SKM-1 (cell line): ENCODE data around the gene EVI2B.
"Not testable (repeated sequence)": the region's sequence is repeated elsewhere in the genome, so short reads cannot be mapped to it uniquely, and the experiment has no call there.

Experiments used
- DNase-seq: peaks from one replicate; lab custom pipeline; 2025; ENCODE audit not compliant: unreplicated experiment; lab: John Stamatoyannopoulos, UW

The EVI2B gene, protein sequence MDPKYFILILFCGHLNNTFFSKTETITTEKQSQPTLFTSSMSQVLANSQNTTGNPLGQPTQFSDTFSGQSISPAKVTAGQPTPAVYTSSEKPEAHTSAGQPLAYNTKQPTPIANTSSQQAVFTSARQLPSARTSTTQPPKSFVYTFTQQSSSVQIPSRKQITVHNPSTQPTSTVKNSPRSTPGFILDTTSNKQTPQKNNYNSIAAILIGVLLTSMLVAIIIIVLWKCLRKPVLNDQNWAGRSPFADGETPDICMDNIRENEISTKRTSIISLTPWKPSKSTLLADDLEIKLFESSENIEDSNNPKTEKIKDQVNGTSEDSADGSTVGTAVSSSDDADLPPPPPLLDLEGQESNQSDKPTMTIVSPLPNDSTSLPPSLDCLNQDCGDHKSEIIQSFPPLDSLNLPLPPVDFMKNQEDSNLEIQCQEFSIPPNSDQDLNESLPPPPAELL

DNA sequence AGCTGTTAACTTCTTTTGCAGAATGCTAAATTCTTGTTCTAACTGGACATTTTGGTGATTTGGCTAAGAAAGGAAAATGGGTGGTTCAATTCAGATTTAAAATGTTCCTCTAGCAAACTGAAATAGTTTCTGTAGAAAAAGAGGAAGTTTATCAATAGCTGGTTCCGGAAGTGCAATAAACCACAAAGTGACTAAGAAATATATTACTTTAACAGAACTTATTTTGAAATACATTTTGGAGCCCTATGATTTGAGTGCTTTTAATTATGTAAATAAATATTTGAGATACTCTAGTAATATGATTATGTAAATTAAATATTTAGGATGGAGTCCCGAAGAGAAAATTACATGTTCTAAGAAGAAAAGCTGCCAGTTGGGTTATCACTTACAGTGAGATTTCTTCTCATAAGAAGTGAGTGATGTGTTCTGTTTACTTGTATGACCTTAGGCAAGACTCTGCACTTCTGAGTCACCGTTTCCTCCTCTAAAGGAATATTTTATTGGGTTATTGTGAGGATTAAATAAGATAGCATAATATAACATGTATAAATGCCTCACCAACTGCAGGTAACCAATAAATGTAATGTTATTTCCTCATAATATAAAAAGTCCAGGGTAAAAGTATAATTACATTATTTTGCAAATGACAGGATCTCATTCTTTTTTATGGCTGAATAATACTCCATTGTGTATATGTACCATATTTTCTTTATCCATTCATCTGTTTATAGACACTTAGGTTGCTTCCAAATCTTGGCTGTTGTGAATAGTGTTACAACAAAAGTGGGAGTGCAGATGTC is at the start of gene EVI2B:
EVI2B (minus strand) TSS at position 73 of the 800 bp plus-strand sequence. CDS start 8,445 bp downstream, outside the sequence.
- DNase-seq: peak; percentile 95

DNA sequence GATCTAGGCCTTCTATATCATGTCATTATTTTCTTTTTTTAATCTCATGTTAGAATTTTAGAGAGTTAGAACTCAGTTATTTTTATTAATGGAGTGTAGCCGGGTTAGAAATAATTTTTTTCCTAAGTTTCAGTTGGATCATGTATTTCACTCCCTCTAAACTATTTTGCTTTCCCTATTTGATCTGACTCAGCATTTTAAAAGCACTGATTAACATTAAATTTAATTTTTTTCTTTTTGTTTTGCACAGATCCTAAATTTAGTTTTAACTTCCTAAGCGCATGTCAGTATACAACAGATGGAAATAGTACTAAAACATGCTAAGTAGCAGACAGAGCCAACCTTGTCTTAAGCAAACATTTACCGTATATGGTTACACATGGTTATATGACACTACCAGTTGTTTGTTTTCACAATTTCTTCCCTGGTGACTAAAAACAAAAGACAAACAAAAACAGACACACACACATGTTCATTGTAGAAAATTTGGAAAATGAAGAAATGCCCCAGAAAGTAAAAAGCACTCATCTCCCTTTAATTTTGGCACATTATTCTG is 44.1 kb upstream of the EVI2B start:
- no peak for DNase-seq

DNA sequence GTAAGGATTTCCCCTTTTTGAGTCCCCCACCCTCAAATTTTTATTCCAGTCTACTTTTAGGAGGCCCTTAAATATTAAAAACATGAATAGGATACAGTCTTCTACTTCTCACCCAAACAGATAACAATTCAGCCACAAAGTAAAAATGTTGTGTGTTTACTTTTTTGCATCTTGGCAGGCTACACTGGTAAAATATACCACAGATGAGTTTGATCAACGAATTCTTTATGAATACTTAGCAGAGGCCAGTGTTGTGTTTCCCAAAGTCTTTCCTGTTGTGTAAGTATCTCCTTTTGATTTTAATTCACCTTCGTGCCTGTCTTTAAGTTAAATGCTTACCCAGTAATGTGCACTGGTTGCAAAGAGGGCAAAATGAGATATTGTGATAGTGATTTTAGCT is 43.2 kb upstream of the EVI2B start:
- no peak for DNase-seq

DNA sequence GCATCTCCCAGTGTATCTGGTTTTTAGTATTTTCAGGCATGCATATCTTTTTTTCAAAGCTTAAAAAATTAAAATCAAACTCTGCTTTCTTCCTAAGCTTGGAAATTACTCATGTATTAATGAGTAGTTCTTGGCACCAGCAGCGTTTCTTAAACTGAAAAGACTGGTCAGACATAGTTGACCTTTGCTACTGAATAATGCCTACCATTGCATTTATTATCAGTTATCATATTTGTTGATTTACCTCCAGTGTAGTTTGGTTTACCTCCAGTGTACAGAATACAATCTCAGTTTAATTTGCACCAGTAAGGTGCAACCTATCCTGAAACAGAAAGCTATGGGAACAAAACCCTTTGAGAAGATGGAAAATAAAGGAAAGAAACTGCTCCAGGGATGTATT is 42.1 kb upstream of the EVI2B start:
- DNase-seq: no peak

DNA sequence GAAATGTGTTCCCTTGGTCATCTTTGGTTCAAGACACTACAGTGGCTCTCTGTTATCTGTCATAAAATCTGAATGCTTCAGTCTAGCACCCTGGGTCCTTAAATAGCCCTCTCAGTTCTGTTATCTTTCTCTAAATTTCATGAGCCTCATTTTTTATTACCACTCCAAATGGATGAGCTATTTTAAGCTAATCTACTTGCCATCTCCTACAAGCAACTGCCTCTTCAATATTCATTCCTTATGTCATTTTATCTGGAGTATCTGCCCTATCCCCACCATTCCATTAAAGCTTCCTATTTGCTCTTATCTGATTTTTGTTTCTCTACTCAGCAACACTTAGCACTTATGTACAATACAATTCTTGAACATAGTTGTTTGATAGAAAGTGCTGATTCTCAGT is 35.6 kb upstream of the EVI2B start:
- no peak for DNase-seq

DNA sequence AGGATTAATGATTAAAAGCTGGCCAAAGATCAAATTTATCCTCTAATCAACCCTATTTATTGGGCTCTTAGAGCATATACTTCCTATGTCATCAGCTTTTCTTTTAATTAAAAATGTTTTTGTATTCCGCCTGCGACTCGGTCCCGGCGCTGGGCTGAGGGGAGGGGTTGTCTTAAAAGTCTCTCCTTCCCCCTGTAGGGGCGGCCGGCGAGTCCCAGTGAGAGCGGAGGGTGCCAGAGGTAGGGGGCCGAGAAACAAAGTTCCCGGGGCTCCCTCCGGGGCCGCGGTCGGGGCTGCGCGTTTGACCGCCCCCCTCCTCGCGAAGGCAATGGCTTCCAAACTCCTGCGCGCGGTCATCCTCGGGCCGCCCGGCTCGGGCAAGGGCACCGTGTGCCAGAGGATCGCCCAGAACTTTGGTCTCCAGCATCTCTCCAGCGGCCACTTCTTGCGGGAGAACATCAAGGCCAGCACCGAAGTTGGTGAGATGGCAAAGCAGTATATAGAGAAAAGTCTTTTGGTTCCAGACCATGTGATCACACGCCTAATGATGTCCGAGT is 31.4 kb upstream of the EVI2B start:
- DNase-seq: not testable (repeated sequence)

DNA sequence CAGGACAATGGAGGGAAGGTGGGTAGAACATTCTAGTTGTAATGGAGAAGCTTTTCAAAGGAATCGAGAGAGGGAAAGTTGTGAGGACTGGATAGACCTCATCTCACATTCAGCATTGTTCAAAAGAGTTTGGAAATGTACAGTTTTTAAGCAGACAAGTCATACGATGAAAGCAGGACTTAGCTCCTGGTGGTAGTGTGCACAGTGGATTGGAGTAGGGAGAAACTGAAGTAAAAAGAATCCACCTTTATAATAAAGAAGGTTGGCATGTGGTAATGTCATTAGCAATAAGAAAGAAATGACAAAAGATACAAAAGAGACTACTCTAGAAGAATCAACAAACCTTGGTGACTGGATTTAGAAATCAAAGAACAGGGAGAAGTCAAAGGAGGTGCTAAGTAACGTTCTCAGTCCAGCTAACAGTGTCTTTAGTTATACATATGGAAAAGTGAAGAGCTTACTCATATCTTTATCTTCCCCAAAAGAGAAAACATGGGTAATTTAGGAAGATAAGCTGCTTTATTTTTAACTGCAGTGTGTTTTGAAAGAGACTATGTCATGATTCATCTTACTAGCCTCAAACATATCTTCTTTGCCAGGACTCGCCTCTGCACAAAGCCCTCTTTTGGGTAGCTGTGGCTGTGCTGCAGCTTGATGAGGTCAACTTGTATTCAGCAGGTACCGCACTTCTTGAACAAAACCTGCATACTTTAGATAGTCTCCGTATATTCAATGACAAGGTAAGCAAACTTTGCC is 26.2 kb upstream of the EVI2B start:
- no peak for DNase-seq

DNA sequence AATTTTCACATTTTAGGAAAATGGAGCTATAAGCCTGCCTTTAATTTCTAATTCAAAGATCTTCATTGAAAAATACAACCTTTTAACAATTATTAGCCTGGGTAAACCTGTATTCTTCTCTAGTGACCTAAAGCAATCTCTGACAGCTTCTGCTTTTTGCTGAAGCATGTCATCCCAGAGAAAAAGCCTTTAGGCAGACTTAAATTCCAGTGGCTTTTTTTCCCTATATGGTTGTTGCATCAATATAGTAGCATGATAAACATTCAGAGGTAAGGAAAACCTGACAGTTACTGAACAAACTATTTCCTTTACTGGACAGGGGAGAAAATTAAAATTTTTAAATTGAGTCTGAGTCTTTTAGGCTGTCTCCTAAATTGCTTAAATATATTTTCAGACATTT is 15.4 kb upstream of the EVI2B start:
- DNase-seq: no peak

DNA sequence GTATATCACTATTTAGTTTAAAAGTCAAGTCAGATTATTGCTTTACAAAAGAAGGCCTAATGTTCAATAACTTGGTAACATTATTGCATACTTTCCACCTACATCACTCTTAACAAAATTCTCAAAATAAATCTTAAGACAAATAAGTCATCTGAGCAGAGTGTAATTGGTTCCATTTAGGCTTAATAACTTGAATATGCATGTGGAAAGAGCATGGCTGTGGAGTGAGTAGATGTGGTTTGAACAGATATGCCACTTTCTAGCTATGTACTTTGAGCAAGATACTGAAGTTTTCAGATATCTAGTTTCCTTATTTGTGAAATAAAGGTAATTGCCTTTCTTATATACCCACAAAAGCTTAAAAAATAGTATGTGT is 14.3 kb upstream of the EVI2B start:
- DNase-seq: no peak

DNA sequence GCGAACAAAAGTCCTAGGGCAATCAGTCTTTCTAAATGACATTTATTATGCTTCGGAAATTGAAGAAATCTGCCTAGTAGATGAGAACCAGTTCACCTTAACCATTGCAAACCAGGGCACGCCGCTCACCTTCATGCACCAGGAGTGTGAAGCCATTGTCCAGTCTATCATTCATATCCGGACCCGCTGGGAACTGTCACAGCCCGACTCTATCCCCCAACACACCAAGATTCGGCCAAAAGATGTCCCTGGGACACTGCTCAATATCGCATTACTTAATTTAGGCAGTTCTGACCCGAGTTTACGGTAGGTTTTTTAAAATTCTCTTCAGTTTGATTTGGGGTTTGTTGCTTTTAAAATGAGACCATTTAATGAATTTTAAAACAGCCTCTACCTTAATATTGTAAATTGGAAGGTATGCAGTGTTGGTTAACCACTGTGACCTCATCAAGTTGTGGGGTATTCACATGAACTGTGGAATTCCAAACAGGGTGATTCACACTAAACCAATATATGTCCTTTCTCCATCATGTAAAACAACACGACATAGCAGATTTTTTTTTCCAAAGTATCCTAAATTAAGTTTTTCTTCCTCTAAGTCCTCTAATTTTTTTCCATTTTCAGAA is 13.8 kb upstream of the EVI2B start:
- DNase-seq: no peak

DNA sequence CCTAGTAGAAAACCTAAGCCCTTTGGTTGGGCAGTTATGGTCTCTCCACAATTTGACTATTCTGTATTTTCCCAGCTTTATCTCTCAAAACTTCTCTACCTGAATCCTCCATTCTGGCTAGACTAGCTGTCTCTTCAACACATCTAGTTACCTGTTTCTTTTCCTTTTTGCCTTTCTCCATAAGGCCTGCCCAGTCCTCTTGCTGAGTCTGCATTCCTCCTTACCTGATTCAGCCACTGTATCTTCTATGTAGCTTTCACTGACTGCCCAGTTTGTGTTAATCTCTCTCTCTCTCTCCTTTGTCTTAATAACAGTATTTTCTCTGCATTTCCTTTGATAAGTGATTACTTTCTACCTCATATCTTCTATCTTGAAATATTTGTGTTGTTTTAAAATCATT is 9.7 kb upstream of the EVI2B start:
- DNase-seq: no peak

DNA sequence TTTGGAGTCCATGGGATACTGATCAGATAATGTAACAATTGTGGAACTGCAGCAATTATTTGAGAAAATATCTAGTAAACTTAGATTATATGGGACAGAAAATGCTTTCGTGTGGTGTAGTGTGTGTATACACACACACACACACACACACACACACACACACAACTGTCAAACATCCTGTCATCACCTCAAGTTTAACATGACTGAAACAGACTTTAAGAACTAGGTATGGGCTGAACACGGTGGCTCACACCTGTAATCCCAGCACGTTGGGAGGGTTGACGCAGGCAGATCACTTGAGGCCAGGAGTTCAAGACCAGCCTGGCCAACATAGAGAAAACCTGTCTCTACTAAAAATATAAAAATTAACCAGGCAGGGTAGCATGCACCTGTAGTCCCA is 8.1 kb upstream of the EVI2B start:
- DNase-seq: no peak

DNA sequence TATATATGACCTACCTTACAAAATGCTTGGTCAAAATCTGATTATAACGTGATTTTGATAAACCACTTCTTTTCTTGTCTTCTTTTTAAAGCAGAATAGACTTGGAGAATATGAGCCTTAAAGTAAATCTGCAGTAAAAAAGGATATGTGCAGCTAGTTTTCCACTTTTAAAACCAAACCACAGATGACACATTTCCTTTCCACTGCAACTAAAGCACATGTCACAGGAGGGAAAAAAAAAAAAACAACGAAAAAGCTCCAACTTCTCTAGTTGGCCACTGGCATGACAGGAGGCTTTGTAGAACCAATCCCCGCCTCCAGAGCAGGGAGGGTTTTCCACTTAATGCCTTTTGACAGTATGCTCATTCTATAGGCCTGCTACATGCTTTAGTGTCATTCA is 7.6 kb upstream of the EVI2B start, which contains the start of gene EVI2A:
EVI2A (minus strand) TSS at position 142 of the 400 bp plus-strand sequence. CDS start 2,609 bp downstream, outside the sequence.
- DNase-seq: peak; percentile 70

DNA sequence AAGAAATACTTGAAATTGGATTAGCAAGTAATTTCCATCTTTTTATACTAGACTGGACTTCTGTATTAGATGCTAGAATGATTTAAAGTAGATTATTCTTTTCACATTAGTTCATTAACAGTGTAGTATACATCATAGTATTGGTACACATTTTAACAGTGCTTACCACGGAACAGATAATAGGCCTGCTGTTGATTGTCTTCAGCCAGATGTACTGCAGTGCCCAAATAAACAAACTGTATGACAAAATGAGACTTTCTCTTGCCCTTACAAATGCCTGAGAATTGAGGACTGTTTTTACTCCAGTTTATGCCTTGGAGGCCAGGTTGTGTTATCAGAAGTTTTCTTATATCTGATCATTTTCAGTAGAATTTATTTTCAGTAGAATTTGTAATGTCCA is 6.9 kb upstream of the EVI2B start:
- no peak for DNase-seq

DNA sequence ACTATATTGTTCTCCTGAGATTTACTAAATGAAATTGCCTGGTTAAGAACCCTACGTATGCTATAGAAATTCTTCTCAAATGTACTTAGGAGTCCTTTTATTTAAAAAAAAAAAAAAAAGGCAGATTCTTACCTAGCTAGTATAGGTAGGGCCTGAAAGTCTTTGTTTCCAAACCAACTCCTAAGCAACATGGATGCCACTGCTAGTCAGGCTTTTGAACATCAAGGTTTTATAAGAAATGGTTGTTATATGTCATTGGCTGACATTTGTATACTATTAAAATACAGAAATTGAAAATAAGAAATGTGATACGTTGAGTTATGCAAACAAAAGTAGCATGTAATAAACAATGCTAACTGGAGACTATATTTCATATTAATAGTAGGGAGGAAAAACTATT is 6.4 kb upstream of the EVI2B start:
- DNase-seq: no peak

DNA sequence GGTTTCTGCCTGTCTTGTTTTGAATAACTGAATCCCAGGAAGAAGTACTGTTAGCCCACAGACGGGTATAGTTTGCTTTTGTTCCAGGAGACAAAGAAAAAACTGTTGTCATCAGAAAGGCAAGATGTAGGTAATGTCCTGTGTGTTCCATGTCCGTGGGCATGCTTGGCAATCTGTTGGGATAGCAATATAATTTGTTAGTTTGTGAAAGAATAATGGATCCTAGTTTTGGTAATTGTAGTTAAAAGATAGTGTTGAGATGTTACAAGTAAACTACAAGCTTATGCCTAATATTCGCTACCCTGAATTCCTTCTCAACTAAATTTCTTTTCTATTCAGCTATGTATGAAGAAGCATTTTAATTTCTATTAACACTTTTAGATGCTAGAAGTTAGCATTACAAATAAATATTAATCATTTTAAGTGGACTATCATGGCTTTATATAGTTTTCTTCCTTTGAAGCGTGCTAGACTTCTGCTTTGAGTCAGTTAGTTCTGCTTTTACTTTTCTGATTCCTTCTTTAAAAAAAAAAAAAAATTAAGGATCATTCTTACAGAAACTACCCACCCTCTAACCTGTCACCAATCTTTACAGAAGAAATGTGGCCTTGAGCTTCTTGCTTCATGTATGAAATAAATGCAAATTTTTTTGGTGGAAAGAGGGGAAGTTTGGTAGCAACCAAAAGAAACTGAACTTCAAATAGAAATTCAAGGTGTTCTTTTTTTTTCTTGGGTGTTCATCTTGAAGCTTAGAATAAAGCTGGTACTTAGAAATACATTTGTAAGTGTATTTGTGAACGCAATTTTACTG is 5.2 kb upstream of the EVI2B start:
- peak; percentile 61 for DNase-seq

DNA sequence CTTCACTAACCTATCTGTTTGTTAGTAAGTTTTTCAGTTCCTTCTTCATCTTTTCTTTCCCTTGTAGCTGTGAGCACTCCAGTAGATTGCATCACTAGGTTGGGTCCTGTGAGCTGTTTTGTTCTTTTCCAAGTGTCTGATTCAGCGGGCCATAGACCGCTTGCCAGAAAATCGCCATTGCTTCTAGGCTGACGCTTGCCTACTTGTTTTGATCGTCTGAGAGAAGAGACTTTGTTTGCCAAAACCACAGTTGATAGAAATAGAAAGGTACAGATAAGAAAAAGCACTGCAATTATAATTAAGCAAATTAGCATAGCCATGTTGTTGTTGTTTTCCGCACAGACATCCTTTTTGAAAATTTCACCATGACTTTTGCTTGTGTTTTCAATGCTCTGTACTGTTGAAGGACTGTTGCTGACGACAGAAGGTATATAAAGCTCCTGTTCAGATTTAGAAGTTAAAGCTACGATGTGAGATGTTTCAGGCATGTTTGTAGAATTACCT is 4.5 kb upstream of the EVI2B start:
- DNase-seq: peak; percentile 46

DNA sequence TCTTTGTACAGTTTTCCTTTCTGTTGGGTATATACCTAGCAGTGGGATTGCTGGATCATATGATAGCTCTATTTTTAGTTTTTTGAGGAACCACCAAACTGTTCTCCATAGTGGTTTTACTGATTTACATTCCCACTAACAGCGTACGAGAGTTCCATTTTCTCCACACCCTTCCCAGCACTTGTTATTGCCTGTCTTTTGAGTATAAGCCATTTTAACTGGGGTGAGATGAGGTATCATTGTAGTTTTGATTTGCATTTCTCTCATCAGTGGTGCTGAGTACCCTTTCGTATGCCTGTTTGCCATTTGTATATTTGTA is 887 bp upstream of the EVI2B start:
- no peak for DNase-seq

DNA sequence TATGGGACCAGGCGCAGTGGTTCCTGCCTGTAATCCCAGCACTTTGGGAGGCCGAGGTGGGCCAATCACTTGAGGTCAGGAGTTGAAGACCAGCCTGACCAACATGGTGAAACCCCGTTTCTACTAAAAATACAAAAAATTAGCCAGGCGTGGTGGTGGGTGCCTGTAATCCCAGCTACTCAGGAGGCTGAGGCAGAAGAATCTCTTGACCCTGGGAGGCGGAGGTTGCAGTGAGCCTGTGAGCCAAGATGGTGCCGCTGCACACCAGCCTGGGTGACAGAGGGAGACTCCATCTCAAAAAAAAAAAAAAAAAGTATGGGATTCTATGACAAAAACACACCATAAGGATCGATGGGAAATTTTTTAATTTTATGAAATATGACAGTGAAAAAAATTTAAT is 1.6 kb downstream of the EVI2B start:
- not testable (repeated sequence) for DNase-seq
